ENCODE data around the gene FAM222B.
"Not testable (repeated sequence)": the region's sequence is repeated elsewhere in the genome, so short reads cannot be mapped to it uniquely, and the experiment has no call there.

FAM222B gene

DNA sequence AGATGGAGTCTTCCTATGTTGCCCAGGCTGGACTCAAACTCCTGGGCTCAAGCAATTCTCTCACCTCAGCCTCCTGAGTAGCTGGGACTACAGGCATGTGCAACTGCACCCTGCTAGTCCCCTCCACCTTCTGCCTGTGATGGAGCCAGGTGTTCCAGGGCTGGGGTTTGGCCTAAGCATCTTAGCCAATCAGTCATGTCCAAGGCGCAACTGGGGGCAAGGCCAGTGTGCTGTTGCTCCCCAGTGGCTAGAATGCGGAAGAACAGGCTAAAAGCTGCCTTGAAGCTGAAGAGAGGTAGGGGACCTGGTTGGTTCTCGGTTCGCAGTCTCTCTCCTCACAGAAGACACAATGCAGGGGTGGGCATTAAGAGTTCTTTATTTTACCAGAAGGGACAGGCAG, 36.4 kb upstream of the FAM222B start:
- Mint-ChIP-seq H3K27me3 (ENCODE audit: low read depth) (no peaks in the 10 kb centered on the region), H3K27ac (no peak overlapping the region), H3K36me3 (ENCODE audit: low read depth) (peaks cover 36% of the 10 kb centered on the region), H3K9me3 (no peaks in the 10 kb centered on the region), H3K4me3 (no peak overlapping the region), H3K4me1 (ENCODE audit: low read depth) (peaks cover 2% of the 10 kb centered on the region)

DNA sequence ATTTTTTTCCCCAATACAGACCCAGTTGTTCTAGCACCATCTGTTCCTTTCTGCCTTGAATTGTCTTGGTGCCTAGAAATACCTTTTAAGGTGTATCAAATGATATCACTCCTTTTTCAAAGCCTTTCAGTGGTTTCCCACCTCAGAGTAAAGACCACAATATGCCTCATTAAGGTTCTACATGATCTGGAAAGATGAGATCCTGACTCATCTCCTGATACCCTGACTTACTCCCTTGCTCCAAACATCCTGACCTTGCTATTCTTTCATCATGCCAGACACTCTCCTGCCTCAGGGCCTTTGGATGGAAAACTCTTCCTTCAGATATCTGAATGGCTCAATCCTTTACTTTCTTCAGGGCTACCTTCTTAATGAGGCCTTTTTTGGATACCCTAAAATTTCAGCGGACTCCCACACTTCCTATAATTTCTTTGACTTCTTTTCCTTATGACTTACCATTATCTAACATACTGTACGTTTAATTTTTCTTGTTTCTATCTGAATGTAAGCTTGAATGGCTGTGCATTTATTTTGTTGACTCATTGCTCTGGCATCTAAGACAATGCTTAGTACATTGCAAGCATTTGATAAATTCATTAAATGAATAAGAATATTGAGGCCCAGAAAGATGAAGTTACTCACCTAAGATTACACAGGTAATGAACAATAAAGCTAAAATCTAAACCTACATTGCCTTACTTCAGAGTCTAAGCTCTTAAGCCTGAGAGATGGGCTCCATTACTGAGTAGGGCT, 35.7 kb upstream of the FAM222B start:
- Mint-ChIP-seq H3K27ac (no peak overlapping the region), H3K27me3 (ENCODE audit: low read depth) (no peaks in the 10 kb centered on the region), H3K36me3 (ENCODE audit: low read depth) (peaks cover 34% of the 10 kb centered on the region)

DNA sequence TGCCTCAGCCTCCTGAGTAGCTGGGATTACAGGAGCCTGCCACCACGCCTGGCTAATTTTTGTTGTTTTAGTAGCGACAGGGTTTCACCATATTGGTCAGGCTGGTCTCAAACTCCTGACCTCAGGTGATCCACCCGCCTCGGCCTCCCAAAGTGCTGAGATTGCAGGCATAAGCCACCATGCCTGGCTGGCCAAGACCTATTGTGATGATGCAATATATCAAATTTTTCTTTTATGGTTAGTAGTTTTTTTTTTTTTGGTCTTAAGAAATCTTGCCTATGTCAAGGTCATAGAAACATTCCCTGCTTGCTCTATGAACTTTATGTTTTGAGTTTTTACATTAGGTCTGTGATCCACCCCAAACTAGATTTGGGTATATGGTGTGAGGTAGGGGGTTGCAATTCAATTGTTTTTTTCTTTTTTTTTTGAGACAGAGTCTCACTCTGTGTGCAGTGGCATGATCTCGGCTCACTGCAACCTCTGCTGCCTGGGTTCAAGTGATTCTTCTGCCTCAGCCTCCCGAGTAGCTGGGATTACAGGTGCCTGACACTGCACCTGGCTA, 34.6 kb upstream of the FAM222B start:
- H3K4me3 Mint-ChIP-seq; H3K4me1 Mint-ChIP-seq (ENCODE audit: low read depth); H3K9me3 Mint-ChIP-seq; H3K27me3 Mint-ChIP-seq (ENCODE audit: low read depth); H3K27ac Mint-ChIP-seq: not testable (repeated sequence)
- H3K36me3 Mint-ChIP-seq (ENCODE audit: low read depth), result peaks cover 30% of the 10 kb centered on the region

More for the DNA sequence above, 35.7 kb upstream of the FAM222B start:
- H3K4me1 Mint-ChIP-seq (ENCODE audit: low read depth), result peaks cover 2% of the 10 kb centered on the region
- no peaks in the 10 kb centered on the region for H3K9me3 Mint-ChIP-seq
- H3K4me3 Mint-ChIP-seq, result no peak overlapping the region

DNA sequence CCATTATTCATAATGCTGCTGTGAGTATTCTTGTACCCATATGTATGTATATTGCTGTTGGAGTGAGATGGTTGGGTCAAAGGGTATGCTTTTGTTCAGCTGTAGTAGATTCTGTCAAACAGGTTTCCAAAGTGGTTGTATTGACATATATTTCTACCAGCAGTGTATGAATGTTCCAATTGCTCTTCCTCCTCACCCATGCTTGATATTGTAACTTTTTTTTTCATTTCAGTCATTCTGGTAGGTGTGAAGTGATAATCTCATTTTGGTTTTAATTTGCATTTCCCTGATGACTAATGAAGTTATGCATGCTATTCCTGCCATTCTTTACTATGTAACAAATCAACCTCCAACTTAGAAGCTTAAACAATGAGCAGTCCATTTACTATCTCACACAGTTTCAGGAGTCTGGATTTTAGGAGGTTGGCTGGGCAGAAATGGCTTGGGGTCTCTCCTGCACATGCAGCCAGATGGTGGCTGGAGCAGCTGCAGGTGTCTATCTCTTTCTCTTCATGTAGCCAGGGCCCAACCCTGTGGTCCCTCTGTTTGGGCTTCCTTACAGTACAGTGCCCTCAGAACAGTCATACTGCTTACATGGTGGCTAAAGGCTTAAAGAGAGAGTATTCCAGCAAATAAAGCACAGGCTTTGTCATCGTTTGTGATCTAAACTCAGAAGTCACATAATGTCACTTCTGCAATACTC, 33.4 kb upstream of the FAM222B start:
- peaks cover 6% of the 10 kb centered on the region for H3K4me1 Mint-ChIP-seq (ENCODE audit: low read depth)
- peaks cover 25% of the 10 kb centered on the region for H3K36me3 Mint-ChIP-seq (ENCODE audit: low read depth)
- no peak overlapping the region for H3K4me3 Mint-ChIP-seq
- H3K27ac Mint-ChIP-seq, result no peak overlapping the region
- no peaks in the 10 kb centered on the region for H3K27me3 Mint-ChIP-seq (ENCODE audit: low read depth)
- no peaks in the 10 kb centered on the region for H3K9me3 Mint-ChIP-seq

DNA sequence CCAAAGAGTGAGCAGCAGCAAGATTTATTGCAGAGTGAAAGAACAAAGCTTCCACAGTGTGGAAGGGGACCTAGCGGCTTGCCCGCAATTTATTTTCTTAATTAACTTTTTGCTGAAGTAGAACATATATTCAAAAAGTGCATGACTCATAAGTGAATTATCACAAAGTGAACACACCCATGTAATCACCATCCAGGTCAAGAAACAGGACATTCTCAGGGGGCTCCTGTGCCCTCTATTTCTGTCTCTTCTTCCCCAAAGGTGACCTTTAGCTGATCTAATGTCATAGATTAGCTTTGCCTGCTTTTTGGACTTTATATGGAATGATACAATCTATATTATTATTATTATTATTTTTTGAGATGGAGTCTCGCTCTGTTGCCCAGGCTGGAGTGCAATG, 32.2 kb upstream of the FAM222B start:
- peaks cover 14% of the 10 kb centered on the region for H3K36me3 Mint-ChIP-seq (ENCODE audit: low read depth)
- H3K27me3 Mint-ChIP-seq (ENCODE audit: low read depth), result no peaks in the 10 kb centered on the region
- H3K4me3 Mint-ChIP-seq, result no peak overlapping the region
- no peaks in the 10 kb centered on the region for H3K9me3 Mint-ChIP-seq
- no peak overlapping the region for H3K27ac Mint-ChIP-seq
- H3K4me1 Mint-ChIP-seq (ENCODE audit: low read depth), result peaks cover 7% of the 10 kb centered on the region

DNA sequence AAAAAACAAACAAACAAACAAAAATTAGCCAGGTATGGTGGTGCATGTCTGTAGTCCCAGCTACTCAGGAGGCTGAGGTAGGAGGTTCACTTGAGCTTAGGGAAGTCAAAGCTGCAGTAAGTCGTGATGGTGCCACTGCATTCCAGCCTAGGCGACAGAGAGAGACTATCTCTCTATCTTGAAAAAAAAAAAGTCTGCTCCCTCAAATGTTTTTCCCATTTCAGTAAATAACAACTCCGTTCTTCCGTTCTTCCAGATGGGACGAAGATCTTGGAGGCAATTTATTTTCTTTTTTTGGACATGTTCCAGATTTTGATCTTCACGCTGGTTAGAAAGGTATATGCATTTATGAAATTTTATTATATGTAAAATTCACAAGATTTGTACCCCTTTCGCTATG, 31.2 kb upstream of the FAM222B start:
- H3K4me3 Mint-ChIP-seq, result no peak overlapping the region
- peaks cover 7% of the 10 kb centered on the region for H3K4me1 Mint-ChIP-seq (ENCODE audit: low read depth)
- H3K36me3 Mint-ChIP-seq (ENCODE audit: low read depth), result peaks cover 10% of the 10 kb centered on the region
- H3K9me3 Mint-ChIP-seq, result no peaks in the 10 kb centered on the region
- H3K27me3 Mint-ChIP-seq (ENCODE audit: low read depth), result no peaks in the 10 kb centered on the region
- no peak overlapping the region for H3K27ac Mint-ChIP-seq

DNA sequence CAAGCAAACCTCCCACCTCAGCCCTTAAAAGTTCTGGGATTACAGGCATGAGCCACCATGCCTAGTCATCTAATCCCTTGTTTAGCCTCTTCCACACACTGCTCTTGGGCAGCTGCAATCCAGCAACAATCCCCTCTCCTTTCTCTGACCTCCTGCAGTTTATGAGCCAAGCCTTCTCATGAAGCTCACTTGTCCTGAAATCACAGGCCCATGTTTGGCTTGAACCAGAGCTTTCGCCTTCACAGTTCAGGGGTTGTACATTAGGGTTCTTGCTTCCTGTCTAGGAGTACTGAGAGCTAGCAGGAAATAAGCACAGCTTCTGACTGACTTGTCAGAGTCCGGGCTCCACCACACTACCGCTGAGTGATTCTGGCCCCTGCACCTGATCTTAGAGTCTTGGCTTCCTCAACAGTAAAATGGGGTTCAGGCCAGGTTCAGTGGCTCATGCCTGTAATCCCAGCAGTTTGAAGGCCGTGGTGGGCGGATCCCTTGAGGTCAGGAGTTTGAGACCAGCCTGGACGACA, 28.5 kb upstream of the FAM222B start:
- Mint-ChIP-seq H3K27me3 (ENCODE audit: low read depth) (no peaks in the 10 kb centered on the region), H3K9me3 (no peaks in the 10 kb centered on the region), H3K27ac (peak overlapping the region; percentile 96), H3K4me3 (no peak overlapping the region), H3K36me3 (ENCODE audit: low read depth) (peaks cover 1% of the 10 kb centered on the region), H3K4me1 (ENCODE audit: low read depth) (peaks cover 7% of the 10 kb centered on the region)

DNA sequence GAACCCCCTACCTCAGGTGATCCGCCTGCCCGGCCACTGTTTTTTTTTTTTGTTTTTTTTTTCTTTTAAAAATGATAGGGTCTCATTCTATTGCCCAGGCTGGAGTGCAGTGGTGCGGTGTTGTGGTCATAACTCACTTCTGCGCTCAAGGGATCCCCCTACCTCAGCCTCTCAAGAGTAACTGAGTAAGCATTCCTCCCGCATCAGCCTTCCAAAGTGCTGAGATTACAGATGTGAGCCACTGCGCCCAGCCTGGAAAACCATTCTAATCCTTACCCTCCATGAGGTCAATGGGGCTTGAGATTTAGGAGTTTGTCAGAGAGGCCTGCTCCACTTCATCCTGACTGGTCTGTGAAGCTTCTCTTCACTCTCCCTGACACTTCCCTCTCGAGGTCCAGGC, 24.7 kb upstream of the FAM222B start:
- Mint-ChIP-seq H3K4me3 (no peak overlapping the region), H3K4me1 (ENCODE audit: low read depth) (peaks cover 8% of the 10 kb centered on the region), H3K9me3 (no peaks in the 10 kb centered on the region), H3K27me3 (ENCODE audit: low read depth) (no peaks in the 10 kb centered on the region), H3K36me3 (ENCODE audit: low read depth) (peaks cover 1% of the 10 kb centered on the region), H3K27ac (no peak overlapping the region)

DNA sequence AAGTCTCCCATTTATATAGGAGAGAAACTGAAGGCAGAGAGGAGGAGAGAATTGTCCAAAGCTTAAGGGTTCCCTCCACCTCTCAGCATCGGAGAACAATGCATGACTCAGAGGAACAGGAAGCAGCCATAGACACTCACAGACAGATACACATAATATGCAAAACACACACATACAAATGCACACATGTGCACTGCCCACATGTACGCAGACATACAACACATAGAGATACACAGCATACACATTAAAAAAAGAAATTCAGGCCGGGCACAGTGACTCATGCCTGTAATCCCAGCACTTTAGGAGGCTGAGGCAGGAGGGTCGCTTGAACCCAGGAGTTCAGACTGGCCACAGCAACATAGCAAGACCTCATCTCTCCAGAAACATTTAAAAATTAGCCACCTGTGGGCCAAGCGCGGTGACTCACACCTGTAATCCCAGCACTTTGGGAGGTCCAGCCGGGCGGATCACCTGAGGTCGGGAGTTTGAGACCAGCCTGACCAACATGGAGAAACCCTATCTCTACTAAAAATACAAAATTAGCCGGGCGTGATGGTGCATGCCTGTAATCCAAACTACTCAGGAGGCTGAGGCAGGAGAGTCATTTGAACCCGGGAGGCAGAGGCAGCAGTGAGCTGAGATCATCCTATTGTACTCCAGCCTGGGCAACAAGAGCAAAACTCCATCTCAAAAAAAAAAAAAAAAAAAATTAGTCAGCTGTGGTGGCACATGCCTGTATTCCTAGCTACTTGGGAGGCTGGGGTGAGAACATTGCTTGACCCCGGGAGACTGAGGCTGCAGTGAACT, 23.6 kb upstream of the FAM222B start:
- Mint-ChIP-seq H3K27me3 (ENCODE audit: low read depth) (no peaks in the 10 kb centered on the region), H3K9me3 (no peaks in the 10 kb centered on the region), H3K36me3 (ENCODE audit: low read depth) (peaks cover 1% of the 10 kb centered on the region), H3K4me1 (ENCODE audit: low read depth) (peaks cover 6% of the 10 kb centered on the region), H3K27ac (no peak overlapping the region), H3K4me3 (no peak overlapping the region)

DNA sequence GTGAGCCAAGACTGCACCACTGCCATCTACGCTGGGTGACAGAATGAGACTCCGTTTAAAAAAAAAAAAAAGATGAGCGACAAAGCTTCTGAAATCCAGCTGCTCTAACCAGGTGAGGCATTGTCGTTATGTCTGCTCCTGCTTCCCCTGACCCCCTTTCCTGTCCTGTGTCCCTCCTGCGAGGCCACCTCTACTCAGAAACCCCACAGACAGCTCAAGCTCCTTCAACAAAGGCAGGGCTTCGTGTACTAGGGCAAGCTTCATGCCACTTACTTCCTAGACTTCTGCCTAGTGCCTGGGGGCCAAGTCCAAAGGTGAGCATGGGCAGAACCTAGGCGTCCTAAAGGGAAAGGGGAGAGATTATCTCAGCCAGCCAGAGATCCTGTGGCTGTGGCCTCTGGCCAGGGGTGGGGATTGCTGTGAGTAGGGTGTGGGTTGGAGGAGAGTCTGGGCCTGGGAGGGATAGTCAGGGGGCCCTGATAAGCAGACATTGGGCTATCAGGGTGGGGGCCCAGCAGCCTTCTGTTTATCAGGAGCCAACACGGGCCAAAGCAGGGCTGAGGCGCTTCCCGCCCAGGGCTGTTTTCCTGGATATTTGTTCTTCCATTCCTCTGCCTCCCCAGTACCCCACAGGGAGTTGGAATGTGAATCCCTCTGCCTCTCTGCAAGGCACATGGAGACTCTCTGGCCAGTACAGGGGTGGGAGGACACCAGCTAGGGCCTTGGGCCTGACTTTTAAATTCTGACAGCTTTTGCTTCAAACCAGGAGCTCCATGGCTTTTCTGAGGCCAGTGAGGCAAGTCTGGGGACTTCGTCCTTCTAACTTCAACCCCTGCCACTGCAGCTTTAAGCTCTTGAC, 22.6 kb upstream of the FAM222B start:
- Mint-ChIP-seq H3K4me3 (no peak overlapping the region), H3K36me3 (ENCODE audit: low read depth) (peaks cover 6% of the 10 kb centered on the region), H3K4me1 (ENCODE audit: low read depth) (peaks cover 3% of the 10 kb centered on the region), H3K27ac (no peak overlapping the region), H3K9me3 (no peaks in the 10 kb centered on the region), H3K27me3 (ENCODE audit: low read depth) (no peaks in the 10 kb centered on the region)

DNA sequence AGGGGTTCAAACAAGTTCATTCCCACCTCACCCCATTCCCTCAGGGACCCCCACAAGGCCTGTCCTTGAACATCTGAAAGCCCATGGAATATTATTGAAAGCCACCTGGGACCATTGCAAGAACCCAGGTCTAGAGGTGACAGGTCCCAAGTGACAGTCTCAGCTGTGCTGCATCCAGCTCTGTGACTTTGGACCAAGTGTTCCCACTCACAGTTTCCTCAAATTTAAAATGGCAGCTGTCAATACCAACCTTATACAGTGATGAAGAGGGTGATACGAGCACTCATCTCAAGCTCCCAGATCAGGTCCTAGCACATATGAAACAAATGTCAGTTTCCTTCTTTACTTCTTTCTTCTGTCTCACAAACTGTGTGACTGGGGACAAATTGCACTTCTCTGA, 21.4 kb upstream of the FAM222B start:
- Mint-ChIP-seq H3K9me3 (no peaks in the 10 kb centered on the region), H3K36me3 (ENCODE audit: low read depth) (peaks cover 10% of the 10 kb centered on the region), H3K4me3 (no peak overlapping the region), H3K27me3 (ENCODE audit: low read depth) (no peaks in the 10 kb centered on the region), H3K27ac (no peak overlapping the region), H3K4me1 (ENCODE audit: low read depth) (peaks cover 3% of the 10 kb centered on the region)

DNA sequence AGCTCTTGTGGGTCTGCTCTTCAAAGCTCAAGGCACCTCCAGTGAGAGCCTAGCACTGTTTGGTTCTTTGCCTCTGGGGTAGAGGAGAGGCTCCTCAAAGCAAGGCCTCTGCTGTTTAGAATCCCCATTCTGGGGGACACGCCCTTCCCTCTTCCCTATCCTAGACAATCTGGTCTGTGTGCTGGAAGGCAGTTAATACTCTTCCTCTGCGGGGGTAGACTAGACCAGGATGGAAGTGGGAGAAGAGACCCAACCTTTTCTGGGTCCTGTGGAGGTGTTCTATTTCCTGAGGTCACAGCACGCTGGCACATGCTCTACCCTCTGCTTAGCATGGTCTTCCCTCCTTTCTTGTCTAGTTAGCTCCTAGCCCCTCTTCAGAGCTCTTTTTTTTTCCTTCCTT, 20.0 kb upstream of the FAM222B start:
- Mint-ChIP-seq H3K4me1 (ENCODE audit: low read depth) (peaks cover 7% of the 10 kb centered on the region), H3K27ac (no peak overlapping the region), H3K4me3 (no peak overlapping the region), H3K27me3 (ENCODE audit: low read depth) (no peaks in the 10 kb centered on the region), H3K36me3 (ENCODE audit: low read depth) (peaks cover 21% of the 10 kb centered on the region), H3K9me3 (no peaks in the 10 kb centered on the region)

DNA sequence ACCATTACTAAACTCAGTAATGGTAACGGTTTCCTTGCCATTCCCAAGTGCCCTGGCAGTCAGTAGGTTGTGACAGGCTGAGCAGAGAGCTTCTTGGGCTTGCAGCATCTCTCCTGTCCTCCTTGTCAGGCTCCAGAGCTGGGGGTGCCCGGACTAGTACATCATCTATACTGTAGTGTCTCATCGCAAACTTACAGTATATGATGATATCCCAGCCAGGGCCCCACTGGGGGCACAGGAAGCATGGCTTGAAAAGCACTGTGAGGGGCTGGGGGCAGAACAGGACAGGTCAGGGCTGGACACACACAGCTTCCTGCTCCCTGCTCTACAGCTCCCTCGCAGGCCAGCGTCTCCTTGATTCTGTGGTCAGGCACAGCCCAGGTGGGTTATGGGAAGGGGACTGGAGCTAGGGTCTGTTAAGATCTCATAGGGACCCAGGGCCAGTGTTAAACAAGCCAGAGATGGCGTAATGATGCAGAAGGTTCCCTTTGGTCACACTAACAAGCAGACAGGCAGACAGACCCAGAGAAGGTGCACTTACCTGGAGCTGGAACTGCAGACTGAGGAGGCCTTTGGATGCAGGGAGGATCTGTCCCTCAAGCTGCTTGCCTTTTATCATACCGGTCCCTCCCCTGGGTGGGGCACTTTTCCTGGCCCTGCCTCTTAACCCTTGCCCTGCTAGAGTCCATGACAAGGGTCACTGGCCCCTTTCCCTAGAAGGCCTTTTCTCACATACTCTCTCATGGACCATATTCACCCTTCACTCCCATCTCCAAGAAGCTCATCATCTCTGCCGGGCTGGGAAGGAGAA, 19.0 kb upstream of the FAM222B start:
- no peaks in the 10 kb centered on the region for H3K27me3 Mint-ChIP-seq (ENCODE audit: low read depth)
- H3K27ac Mint-ChIP-seq, result peak overlapping the region; percentile 4

More for the DNA sequence above, 19.0 kb upstream of the FAM222B start:
- peaks cover 21% of the 10 kb centered on the region for H3K36me3 Mint-ChIP-seq (ENCODE audit: low read depth)
- H3K9me3 Mint-ChIP-seq, result no peaks in the 10 kb centered on the region
- peaks cover 7% of the 10 kb centered on the region for H3K4me1 Mint-ChIP-seq (ENCODE audit: low read depth)
- H3K4me3 Mint-ChIP-seq, result no peak overlapping the region

Measured in T-helper 1 cell treated with Interleukin-12 subunit alpha and Interleukin-12 subunit beta and Interleukin-4 antibody, amounts not matched to agents 30 μg/mL and 1 μg/mL, for 36 hours (primary cell).